Measurements from ENCODE around the gene PADI2. TPM values are rescaled to one million over a fixed set of nuclear protein-coding genes. Genes with fewer than 3 reads are reported as not detected.

Gene PADI2
- total and polyA plus RNA-seq, 2 experiments from 2014 or later = 1.7 to 4.3 TPM

GRCh38 chr1:17046334-17046657 is 73.0 kb downstream of the PADI2 start:
- Mint-ChIP-seq H3K27me3 (ENCODE audit: insufficient read depth, low read depth, poor library complexity) (peaks cover 2% of the 10 kb centered on the region), H3K4me3 (no peak overlapping the region), H3K9me3 (no peaks in the 10 kb centered on the region), H3K4me1 (peaks cover 6% of the 10 kb centered on the region; the same call in 2 of the 3 replicates), H3K36me3 (ENCODE audit: low read depth) (peaks cover 40% of the 10 kb centered on the region), H3K27ac (no peak overlapping the region)
- no peaks in the 10 kb centered on the region for H3K4me1 ChIP-seq (ENCODE audit: insufficient read depth)
- TF ChIP-seq POLR2AphosphoS5 (IDR thresholded peaks at IDR 0.05; ENCODE audit: low read depth) (no peak), ETS1 (IDR thresholded peaks at IDR 0.05) (no peak), REST (IDR thresholded peaks at IDR 0.05; ENCODE audit: unreplicated experiment) (no peak), NANOG (IDR thresholded peaks at IDR 0.05; ENCODE audit: borderline replicate concordance) (no peak), EZH2phosphoT487 (IDR thresholded peaks at IDR 0.05; ENCODE audit: unreplicated experiment) (no peak), STAT1 (IDR thresholded peaks at IDR 0.05; ENCODE audit: unreplicated experiment) (no peak), ZNF462 (CRISPR knock-in tag; IDR thresholded peaks at IDR 0.05) (no peak), CREB1 (CRISPR knock-in tag; IDR thresholded peaks at IDR 0.05; ENCODE audit: low read depth) (no peak), ZNF331 (CRISPR knock-in tag; IDR thresholded peaks at IDR 0.05; ENCODE audit: low read depth) (no peak), JUNB (IDR thresholded peaks at IDR 0.05; ENCODE audit: unreplicated experiment) (no peak), EZH2 (IDR thresholded peaks at IDR 0.05; ENCODE audit: low read depth, unreplicated experiment) (no peak), ZNF114 (CRISPR knock-in tag; IDR thresholded peaks at IDR 0.05) (no peak), CTCF (conservative IDR thresholded peaks at IDR 0.05; ENCODE audit: low read depth in 2 of 2) (no peak)
- ATAC-seq (no peak; the same call in 2 of the 3 replicates), DNase-seq (ENCODE audit: low spot score) (no peak)
- peak overlapping the region; percentile 7; the same call in 1 of the 2 replicates for H3K27ac ChIP-seq (ENCODE audit: low read depth)
- H3K36me3 ChIP-seq (ENCODE audit: insufficient read depth) = peaks cover 24% of the 10 kb centered on the region
- no peak overlapping the region for H2AFZ ChIP-seq
- H3K4me3 ChIP-seq = no peak overlapping the region
- H3K9me2 ChIP-seq (ENCODE audit: insufficient read depth) = no peaks in the 10 kb centered on the region
- H4K20me1 ChIP-seq (replicated peaks; ENCODE audit: insufficient read depth) = peaks cover 13% of the 10 kb centered on the region
- H3K4me2 ChIP-seq = no peak overlapping the region
- peaks cover 40% of the 10 kb centered on the region for H3K79me2 ChIP-seq (replicated peaks; ENCODE audit: insufficient read depth)
- H3F3A ChIP-seq (replicated peaks; ENCODE audit: low read depth) = peaks cover 18% of the 10 kb centered on the region
- H3K27me3 ChIP-seq (ENCODE audit: insufficient read depth) = no peaks in the 10 kb centered on the region
